Frontal cortex (tissue), 4 donors: Measurements from ENCODE around the gene NT5DC1. TPM values are rescaled to one million over a fixed set of nuclear protein-coding genes. Genes with fewer than 3 reads are reported as not detected.

ENCODE experiments used
- DNase-seq, 2 donors: peaks; one replicate each; pipeline ENCODE4 v3.0.0; 2012; ENCODE audit warnings: low spot score in 2 of 2
- FAIRE-seq: peaks from 2 replicates; lab custom pipeline; 2012; peaks lifted over from hg19 to GRCh38; lab: Jason Lieb, UNC
- total RNA-seq: library from RNA; depleted of rRNA; stranded (reverse); fragments of >200 nt; gene quantifications from one replicate; pipeline ENCODE4 v1.2.3, GENCODE V29; 2014
- donor health status: control.
- donor health status: control.
- donor health status: control.

Gene NT5DC1
- total RNA-seq, 1 donor from 2014 or later: 4.5 TPM

GRCh38 chr6:116127771-116128493, 27.3 kb downstream of the NT5DC1 start:
- FAIRE-seq: no peak
- DNase-seq: no peak

- FAIRE-seq: no peak
- DNase-seq: no peak
Observed at GRCh38 chr6:116133453-116133852, 32.8 kb downstream of the NT5DC1 start.

GRCh38 chr6:116136373-116136772, 35.7 kb downstream of the NT5DC1 start:
- FAIRE-seq: no peak

GRCh38 chr6:116136933-116137340, 36.3 kb downstream of the NT5DC1 start:
- FAIRE-seq (no peak), DNase-seq (no peak)

More at GRCh38 chr6:116136373-116136772, 35.7 kb downstream of the NT5DC1 start:
- no peak for DNase-seq

- DNase-seq (no peak), FAIRE-seq (no peak)
Observed at GRCh38 chr6:116139917-116140316, 39.3 kb downstream of the NT5DC1 start.

GRCh38 chr6:116144605-116145004, 44.0 kb downstream of the NT5DC1 start:
- no peak for FAIRE-seq
- DNase-seq: no peak

- peak; percentile 19 for FAIRE-seq
Observed at GRCh38 chr6:116145803-116146675, 45.4 kb downstream of the NT5DC1 start.

GRCh38 chr6:116152620-116153019, 52.0 kb downstream of the NT5DC1 start:
- no peak for FAIRE-seq
- no peak for DNase-seq

More at GRCh38 chr6:116145803-116146675, 45.4 kb downstream of the NT5DC1 start:
- DNase-seq: no peak

GRCh38 chr6:116154887-116155286, 54.2 kb downstream of the NT5DC1 start:
- no peak for DNase-seq

GRCh38 chr6:116156405-116157326, 56.0 kb downstream of the NT5DC1 start:
- FAIRE-seq: no peak
- no peak for DNase-seq

More at GRCh38 chr6:116154887-116155286, 54.2 kb downstream of the NT5DC1 start:
- no peak for FAIRE-seq

GRCh38 chr6:116157391-116157790, 56.7 kb downstream of the NT5DC1 start:
- DNase-seq (no peak), FAIRE-seq (no peak)

GRCh38 chr6:116158641-116159040, 58.0 kb downstream of the NT5DC1 start:
- no peak for DNase-seq
- no peak for FAIRE-seq

GRCh38 chr6:116159782-116160524, 59.3 kb downstream of the NT5DC1 start:
- no peak for DNase-seq
- no peak for FAIRE-seq

GRCh38 chr6:116165596-116165995, 64.9 kb downstream of the NT5DC1 start:
- no peak for DNase-seq
- no peak for FAIRE-seq

GRCh38 chr6:116166369-116166768, 65.7 kb downstream of the NT5DC1 start:
- DNase-seq: no peak
- FAIRE-seq: no peak

GRCh38 chr6:116168148-116168547, 67.5 kb downstream of the NT5DC1 start:
- no peak for FAIRE-seq
- no peak for DNase-seq

- no peak for FAIRE-seq
- DNase-seq: no peak
Observed at GRCh38 chr6:116169880-116170279, 69.2 kb downstream of the NT5DC1 start.

GRCh38 chr6:116170358-116171057, 69.9 kb downstream of the NT5DC1 start:
- FAIRE-seq (no peak), DNase-seq (no peak)

GRCh38 chr6:116173928-116174327, 73.3 kb downstream of the NT5DC1 start:
- no peak for FAIRE-seq
- DNase-seq: no peak
